Upper lobe of right lung (tissue), 1 donor: Measurements from ENCODE around the gene CYSTM1. TPM values are rescaled to one million over a fixed set of nuclear protein-coding genes. Genes with fewer than 3 reads are reported as not detected.
"Not testable (repeated sequence)": the region's sequence is repeated elsewhere in the genome, so short reads cannot be mapped to it uniquely, and the experiment has no call there.

Source experiments
- ATAC-seq: fragments of 200-7000 bp; cut with Tn5 transposase; one replicate; pipeline ENCODE4 v1.9.1; 2020; ENCODE audit warnings: mild to moderate bottlenecking, moderate library complexity
- DNase-seq: peaks from one replicate; pipeline ENCODE4 v3.0.0-alpha.2; 2020
- H3K27ac ChIP-seq: fragments of 200-600 bp; one replicate; pipeline ENCODE4 v1.8.0; 2022
- H3K27me3 ChIP-seq: fragments of 200-600 bp; one replicate; pipeline ENCODE4 v1.8.0; 2022; ENCODE audit warnings: mild to moderate bottlenecking
- H3K36me3 ChIP-seq: fragments of 200-600 bp; one replicate; pipeline ENCODE4 v1.8.0; 2022
- H3K4me1 ChIP-seq: fragments of 200-600 bp; one replicate; pipeline ENCODE4 v1.8.0; 2022
- H3K4me3 ChIP-seq: fragments of 200-600 bp; one replicate; pipeline ENCODE4 v1.8.0; 2022; ENCODE audit warnings: mild to moderate bottlenecking
- H3K9me3 ChIP-seq: fragments of 200-600 bp; one replicate; pipeline ENCODE4 v1.8.0; 2022
- CTCF ChIP-seq: fragments of 200-600 bp; IDR thresholded peaks from one replicate; pipeline ENCODE4 v1.8.0; 2022; ENCODE audit warnings: antibody characterized with exemption
- intact Hi-C: fragments of 100-400 bp; cut with DNase I; formaldehyde crosslinking; loops from one replicate; pipeline ENCODE4 v1.11.0; 2022
- total RNA-seq: library from RNA; stranded (reverse); fragmentation: NEBNext Ultra II Directional; extraction: Animal tissue kit (Norgen Biotek cat#: 25700); gene quantifications from one replicate; pipeline ENCODE4 v1.2.1, GENCODE V29; 2021
- donor health status: DM: no; HTN: yes; CAD: no; lungs with severe emphysema.

CYSTM1 gene
- total RNA-seq, 1 donor from 2014 or later, result 85.1 TPM

DNA sequence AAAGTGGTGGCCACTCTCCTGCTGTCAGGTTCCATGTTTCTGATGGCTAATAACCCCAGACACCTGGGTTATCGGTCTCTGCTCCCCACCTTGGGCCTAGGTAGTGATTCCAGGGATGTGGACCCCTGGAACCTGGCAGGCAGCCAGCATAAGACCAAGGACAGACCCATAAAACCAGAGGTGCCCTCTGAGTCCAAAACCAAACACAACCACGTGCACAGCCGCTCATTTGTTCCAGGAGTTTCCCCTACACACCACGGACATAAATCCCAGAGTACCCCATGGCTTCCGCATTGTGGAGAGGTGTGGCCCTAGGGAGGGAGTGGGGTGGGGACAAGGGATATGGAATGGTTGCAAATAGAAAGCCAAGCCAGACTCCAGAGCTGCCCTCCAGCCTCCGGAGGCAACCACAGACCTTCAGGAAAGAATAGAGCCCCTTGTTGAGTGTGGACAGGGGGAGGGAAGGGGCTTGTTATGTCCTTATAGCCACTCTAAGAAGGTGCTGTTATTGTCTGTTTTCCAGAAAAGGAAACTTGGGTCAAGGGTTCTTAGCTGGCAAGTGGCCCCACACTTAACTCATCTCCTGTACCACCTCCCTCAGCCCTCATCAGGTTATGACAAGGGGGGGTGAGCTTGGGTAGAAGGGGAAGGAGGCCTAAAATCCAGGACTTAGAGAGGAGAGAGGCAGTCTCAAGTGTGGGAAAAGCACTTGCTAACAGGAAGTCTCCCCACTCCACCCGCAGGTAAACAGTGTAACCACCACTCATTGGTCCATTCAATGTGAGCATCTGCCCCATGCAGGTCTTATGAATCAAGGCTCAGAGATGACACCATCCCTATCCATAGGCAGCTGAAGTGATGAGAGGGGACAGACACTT, 23.6 kb upstream of the CYSTM1 start:
- ATAC-seq (peak; percentile 62), DNase-seq (no peak)
- Histone ChIP-seq H3K4me1 (peaks cover 26% of the 10 kb centered on the region), H3K4me3 (no peak overlapping the region), H3K27ac (no peak overlapping the region), H3K9me3 (no peaks in the 10 kb centered on the region), H3K27me3 (no peaks in the 10 kb centered on the region), H3K36me3 (no peaks in the 10 kb centered on the region)
- TF ChIP-seq CTCF, result no peak
- intact Hi-C loops, result no loop called here

GRCh38 chr5:140152022-140152999, 22.7 kb upstream of the CYSTM1 start:
- no peak overlapping the region for H3K4me3 ChIP-seq

DNA sequence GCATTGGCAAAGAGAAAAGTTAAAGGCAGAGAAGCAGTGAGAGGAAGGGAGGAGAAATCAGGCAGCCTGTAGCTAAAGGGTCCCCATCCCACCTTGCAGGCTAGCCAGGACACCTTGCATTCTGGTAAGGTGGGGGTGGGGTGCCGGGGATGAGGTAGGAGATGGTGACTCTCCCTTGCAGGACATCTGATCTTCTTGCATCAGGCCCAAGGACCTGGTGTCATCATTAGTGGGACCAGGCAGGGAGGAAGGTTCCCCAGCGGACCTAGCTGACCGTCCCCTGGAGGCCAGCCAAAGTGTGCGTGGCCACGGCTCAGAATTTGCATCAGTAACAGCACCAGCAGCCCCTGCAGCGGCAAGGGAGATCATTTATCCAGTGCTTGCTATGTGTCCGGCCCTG, 21.7 kb upstream of the CYSTM1 start:
- Histone ChIP-seq H3K27me3 (no peaks in the 10 kb centered on the region), H3K4me1 (peaks cover 34% of the 10 kb centered on the region), H3K36me3 (no peaks in the 10 kb centered on the region), H3K27ac (no peak overlapping the region), H3K9me3 (no peaks in the 10 kb centered on the region), H3K4me3 (no peak overlapping the region)
- no peak for ATAC-seq
- TF ChIP-seq CTCF, result no peak
- intact Hi-C loops, result no loop called here
- DNase-seq, result no peak

More at GRCh38 chr5:140152022-140152999, 22.7 kb upstream of the CYSTM1 start:
- peaks cover 30% of the 10 kb centered on the region for H3K4me1 ChIP-seq
- no peak overlapping the region for H3K27ac ChIP-seq
- no peaks in the 10 kb centered on the region for H3K9me3 ChIP-seq
- intact Hi-C loops, result no loop called here
- no peak for TF ChIP-seq CTCF
- H3K27me3 ChIP-seq, result no peaks in the 10 kb centered on the region
- H3K36me3 ChIP-seq, result no peaks in the 10 kb centered on the region
- DNase-seq (no peak), ATAC-seq (peak; percentile 11)

DNA sequence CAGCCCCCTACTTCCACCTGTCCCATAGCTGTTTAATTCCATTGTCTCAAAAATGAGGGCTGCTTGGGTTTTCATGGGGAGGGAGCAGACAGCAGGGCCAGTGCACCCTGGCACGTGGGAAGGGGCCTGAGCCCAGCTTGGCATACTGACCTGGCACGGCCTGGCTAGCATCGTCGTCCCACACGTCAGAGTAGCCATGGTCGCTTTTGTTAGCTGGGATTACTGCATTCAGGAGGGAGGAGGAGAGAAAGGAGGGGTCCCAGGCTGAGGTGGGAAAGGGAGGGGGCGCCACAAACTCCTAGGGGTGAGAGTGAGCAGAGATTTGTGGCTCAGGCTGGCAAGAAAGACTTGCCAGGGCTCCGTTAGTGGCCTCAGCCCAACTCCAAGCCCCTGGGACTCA, 21.1 kb upstream of the CYSTM1 start:
- Histone ChIP-seq H3K4me3 (no peak overlapping the region), H3K36me3 (no peaks in the 10 kb centered on the region), H3K9me3 (no peaks in the 10 kb centered on the region), H3K27ac (no peak overlapping the region), H3K27me3 (no peaks in the 10 kb centered on the region), H3K4me1 (peaks cover 34% of the 10 kb centered on the region)
- intact Hi-C loops, result no loop called here
- ATAC-seq (no peak), DNase-seq (no peak)
- no peak for TF ChIP-seq CTCF

DNA sequence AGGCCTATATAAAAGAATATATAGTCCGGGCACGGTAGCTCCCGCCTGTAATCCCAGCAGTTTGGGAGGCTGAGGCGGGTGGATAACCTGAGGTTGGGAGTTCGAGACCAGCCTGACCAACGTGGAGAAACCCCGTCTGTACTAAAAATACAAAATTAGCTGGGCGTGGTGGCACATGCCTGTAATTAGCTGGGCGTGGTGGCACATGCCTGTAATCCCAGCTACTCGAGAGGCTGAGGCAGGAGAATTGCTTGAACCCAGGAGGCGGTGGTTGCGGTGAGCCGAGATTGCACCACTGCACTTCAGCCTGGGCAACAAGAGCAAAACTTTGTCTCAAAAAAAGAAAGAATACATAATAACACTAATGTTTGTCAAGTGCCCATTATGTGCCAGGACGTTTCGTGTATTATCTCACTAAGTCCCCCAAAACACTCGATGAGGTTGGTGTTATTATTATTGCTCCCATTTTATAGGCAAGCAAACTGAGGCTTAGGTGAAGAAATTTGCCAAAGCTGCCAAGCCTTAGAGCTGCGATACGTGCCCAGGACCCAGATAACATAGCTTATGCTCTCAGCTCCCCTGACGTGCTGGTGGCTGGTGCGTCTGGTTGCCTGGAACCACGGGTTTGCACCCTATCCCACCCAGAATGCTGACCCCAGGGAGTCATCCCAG, 20.1 kb upstream of the CYSTM1 start:
- H3K9me3 ChIP-seq, H3K36me3 ChIP-seq, DNase-seq, ATAC-seq, H3K4me3 ChIP-seq, H3K27ac ChIP-seq, H3K27me3 ChIP-seq: not testable (repeated sequence)
- intact Hi-C loops, result loop anchor here (5.0 kb wide), 1 partner anchor 78 kb away; no protein-coding TSS in a partner anchor
- peaks cover 34% of the 10 kb centered on the region for H3K4me1 ChIP-seq
